KG1 (cell line): ENCODE results near the gene SRRM4.

Experiments
- DNase-seq: peaks from one replicate; lab custom pipeline; 2025; lab: John Stamatoyannopoulos, UW

The SRRM4 gene

DNA sequence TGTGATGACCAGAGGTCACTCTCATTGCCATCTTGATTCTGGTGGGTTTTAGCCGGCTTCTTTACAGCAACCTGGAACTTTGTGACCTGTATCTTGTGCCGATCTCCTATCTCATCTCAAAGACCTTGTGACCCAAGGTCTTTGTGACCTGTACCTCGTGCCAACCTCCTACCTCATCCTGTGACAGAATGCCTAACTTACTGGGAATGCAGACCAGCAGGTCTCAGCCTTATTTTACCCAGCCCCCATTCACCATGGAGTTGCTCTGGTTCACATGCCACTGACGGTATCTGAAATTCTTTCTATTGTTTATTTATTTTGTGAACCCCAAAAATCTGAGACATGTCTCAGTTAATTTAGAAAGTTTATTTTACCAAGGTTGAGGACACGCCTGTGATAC lies 189.9 kb downstream of the SRRM4 start:
- no peak for DNase-seq

DNA sequence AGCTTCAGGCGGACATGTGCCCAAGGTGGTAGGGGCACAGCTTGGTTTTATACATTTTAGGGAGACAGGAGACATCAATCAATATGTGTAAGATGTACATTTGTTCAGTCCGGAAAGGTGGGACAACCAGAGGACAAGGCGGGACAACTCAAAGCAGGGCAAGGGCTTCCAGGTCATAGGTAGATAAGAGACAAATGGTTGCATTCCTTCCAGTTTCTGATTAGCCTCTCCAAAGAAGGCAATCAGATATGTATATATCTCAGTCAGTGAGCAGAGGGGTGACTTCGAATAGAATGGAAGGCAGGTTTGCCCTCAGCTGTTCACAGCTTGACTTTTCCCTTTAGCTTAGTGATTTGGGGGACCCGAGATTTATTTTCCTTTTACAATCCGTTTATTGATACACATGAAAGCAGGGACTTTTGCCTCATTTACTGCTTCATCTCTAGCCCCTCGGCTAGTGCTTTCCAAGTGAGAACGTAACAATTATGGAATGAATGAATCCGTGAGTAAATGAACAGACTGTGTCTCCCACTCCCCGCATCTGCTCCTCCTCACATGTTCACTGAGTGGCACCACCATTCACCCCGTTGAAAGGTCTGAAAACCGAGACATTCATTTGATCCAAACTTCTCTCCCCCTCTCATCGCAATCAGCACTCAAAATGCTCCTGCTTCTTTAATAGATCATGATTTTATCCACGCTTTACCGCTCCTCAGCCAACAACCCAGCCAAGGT lies 190.5 kb downstream of the SRRM4 start:
- no peak for DNase-seq

DNA sequence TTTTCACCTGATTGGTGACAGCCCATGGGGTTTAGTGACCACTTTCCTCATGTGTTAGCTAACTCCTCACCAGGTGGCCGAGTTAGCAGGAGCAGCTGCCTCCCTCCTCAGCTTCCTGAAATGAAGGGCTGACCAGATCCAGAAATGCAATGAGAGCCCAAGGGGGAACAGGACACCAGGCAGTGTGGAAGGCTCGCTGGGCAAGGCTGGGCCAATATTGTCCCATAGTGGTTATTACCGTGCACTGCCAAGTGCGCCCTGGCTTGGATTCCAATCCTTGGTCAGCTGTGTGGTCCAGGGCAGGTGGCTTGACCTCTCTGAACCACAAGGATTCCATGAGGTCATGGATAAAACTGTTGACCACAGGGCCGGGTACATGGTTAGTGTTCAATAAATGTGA lies 193.7 kb downstream of the SRRM4 start:
- DNase-seq: no peak

GRCh38 chr12:119176267-119177055 lies 195.1 kb downstream of the SRRM4 start:
- DNase-seq: no peak

- DNase-seq: no peak
Measured at GRCh38 chr12:119177056-119177325, 195.7 kb downstream of the SRRM4 start.

- DNase-seq: no peak
Measured at GRCh38 chr12:119177724-119178380, 196.5 kb downstream of the SRRM4 start.

DNA sequence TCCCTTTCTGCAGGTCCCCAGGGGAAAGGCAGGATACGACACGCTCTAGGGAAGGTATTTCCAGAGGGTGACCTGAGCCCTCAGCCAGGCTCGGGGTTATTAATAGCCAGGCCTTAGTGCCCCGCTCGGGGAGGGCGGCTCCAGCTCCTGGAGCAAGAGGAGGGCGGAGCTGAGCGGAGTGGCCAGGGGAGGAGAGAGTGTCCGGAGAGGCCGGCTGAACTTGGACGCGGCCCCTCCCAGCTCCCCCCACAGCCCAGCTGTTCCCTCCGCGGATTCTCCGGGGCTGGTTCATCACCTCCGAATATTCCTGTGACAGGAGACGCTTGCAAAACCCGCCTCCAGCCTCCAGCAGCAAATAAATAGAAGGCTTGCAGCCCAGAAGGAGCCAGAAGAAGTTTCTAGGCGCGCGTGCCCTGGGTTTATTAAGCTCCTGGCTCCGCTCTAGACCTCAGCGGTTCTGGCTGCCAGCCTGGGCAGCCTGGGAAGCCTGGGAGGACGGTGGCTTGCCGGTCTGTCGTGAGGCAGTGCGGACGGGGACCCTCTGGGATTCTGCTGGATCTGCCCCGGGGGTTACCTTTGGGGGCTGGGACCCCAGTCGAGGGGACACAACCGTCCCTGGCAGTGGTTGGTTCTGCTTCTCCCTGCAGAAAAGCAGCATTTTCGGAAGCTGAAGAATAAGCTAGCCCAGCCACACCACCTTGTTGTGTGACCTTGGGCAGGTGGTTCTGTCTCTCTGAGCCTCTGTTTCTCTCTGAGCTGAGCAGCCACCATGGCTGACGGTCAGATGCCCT lies 197.4 kb downstream of the SRRM4 start, which contains the start of gene HSPB8:
Gene HSPB8, plus strand, starts transcription at position 388 of the 791 bp plus-strand sequence. Its CDS starts 382 bp downstream, at position 770.
- DNase-seq: no peak

GRCh38 chr12:119179335-119180021 lies 198.1 kb downstream of the SRRM4 start:
- no peak for DNase-seq

DNA sequence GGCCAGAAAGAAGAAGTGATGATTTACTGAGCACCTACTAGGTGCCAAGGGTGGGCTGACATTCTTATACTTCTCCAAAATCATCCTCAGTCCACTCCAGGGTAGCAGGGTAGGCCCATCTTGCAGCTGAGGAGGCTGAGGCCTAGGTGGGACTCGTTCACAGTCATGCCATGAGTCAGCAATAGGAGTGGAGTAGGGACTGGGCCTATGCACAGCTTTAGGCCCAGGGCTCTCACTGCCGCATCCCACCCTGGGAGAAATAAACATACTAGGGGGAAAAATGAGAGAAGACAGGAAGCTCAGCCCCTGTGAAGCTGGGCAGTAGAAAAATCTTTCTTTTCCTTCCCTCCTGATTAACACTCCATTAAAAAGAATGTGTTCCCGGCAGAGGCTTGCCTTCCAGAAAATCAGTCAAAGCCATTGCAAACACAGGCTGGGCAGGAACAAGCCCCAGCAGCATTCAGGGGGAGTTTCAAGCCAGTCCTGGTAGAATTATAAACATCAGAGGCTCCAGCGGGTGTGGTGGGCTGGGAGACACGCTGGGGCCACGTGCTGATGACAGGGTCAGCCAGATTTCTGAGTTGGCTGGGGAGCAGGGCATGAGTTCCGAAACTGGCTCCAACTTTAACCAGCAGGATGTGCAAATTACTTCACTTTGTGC lies 199.2 kb downstream of the SRRM4 start:
- DNase-seq: no peak

DNA sequence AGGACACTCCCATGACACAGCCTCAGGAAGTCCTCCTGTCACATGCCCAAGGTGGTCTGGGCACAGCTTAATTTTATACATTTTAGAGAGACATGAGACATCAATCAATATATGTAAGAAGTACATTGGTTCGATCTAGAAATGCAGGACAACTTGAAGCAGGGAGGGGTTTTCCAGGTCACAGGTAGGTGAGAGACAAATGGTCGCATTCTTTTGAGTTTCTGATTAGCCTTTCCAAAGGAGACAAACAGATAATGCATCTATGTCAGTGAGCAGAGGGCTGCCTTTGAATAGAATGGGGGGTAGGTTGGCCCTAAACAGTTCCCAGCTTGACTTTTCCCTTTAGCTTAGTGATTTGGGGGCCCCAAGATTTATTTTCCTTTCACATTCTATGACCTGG lies 199.9 kb downstream of the SRRM4 start:
- no peak for DNase-seq

DNA sequence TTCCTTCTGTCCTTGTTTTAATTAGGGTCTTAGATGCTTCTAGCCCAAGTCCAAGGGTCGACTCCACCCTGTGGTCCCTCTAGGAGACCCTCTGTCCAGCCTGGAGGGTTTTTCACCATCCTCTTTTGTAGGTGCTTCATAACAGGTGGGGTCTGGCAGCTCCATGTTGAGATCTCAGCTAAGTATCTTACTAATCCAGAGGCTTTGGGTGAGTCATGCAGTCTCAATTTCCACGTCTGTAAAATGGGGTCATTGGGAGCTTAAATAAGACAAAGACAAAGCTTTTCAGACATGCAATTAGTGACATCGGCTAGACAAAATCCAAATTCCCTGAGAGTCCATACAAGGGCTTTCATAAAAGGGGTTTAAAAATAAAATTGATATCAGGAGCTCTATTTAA lies 200.6 kb downstream of the SRRM4 start:
- DNase-seq: no peak

DNA sequence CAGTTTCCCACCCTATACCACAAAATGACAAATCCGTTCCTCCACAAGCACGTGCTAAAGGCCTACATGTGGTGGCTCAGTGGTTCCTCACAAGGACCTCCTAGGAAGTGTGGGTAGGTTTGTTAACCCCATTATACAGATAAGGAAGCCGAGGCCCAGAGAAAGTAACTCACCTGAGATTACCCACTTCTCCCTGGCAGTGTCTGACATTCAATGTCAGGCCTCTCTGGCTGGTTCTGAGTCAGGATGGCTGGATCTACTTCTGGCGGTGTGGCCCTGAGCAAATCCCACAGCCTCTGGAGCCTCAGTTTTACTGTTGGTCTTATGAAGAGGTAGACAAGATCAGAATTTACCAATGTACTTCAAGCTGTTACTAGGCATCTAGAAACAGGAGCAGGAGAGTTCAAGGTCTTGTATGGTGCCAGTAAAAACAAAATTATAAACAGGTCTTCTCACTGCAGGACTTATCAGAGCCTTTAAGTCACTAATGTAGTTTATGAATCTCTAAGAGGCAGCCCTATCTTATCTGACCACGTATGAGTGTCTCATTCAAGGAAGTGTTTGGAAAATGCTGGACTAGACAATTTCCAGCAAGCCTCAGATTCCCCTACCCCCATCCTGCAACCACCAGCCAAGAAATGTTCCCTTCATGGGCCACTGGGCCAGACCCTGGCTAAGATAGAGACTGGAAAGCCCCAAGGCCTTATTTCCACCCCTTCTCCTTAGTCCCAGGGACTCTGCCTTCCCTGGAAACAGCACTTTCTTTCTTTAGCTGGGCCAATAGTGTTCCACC lies 201.6 kb downstream of the SRRM4 start:
- DNase-seq: no peak

DNA sequence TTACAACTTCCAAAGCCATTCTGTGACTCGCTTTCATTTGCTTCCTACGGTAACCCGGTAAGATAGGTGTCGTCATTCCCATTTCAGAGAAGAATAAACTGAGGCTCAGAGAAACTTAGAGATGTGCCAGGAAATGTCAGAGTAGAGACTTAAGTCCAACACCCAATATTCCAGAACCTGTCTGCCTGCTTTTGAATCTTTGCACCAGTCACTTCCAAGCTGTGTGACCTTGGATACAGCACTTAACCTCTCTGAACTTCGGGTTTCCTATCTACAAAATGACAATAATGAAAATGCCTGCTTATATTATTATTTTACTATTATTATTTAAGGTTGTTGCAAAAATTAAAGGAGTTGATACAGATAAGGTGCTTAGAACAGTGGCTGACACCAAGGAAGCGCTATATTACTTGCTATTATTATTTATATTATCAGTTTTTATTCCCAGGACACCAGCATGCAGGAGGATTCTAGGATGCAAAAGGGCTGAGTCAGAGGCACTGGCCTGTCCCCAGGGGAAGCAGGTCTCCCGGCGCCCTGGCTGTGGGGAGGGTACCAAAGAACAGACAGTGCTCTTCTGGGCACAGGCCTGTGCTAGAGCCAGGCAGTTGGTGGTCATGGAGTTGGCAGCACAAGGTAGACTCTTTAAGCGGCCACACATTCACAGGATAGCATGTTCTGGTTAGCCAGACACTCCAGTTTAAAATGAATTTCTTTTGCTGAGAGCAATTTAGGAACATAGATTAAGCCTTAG lies 202.8 kb downstream of the SRRM4 start:
- DNase-seq: no peak

DNA sequence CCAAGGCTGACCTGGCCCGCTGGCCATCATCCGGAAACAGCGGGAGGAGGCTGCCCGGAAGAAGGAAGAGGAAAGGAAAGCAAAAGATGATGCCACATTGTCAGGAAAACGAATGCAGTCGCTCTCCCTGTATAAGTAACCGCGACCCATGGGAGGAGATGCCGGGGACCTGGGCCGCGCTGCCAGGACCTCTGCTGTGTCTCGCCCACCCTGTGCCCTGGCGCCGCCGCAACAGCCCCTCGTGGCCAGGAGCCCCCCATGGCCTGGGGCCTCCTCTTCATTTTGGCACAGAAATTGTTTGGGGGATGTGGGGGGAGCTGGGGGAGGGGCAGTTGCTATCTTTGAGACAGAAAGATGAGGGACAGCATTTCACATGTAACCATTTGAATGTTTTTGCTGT lies 213.9 kb downstream of the SRRM4 start:
- DNase-seq: no peak

DNA sequence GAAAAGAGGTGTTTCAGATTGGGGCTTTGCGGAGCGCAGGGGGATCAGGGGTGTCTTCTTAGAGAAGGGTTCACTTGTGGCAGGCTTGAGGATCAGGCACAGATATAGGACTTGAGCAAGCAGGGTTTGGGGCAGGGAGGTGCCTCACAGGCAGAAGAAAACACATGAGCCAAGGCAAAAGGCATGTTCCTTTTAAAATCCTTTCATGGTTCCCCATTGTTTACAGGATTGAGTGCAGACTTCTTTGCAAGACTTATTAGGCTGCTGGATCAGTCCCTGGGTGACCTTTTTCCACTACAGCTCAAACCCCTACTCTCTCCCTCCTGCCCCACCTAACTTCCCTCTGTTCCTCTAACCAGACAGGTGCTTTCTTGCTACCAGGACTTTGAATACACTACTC lies 217.1 kb downstream of the SRRM4 start:
- no peak for DNase-seq

DNA sequence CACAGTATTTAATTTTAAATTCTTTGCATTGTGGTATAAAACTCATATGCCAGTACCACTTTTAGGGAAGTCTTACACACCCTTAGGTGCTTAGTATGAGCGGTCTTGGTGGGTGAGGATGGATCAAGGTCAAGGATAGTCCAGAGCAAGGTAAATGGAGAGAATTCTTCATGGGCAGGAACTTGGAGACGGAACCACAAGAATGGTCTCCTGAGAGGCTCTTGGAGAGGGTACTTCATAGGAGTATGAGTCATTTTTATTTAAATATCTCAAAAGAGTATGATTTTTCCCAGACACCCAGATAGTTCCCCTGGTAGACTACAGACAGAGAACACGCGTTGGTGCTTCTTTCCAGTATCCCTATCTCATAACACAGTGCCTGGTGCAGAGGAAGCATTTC lies 219.3 kb downstream of the SRRM4 start:
- DNase-seq: no peak

DNA sequence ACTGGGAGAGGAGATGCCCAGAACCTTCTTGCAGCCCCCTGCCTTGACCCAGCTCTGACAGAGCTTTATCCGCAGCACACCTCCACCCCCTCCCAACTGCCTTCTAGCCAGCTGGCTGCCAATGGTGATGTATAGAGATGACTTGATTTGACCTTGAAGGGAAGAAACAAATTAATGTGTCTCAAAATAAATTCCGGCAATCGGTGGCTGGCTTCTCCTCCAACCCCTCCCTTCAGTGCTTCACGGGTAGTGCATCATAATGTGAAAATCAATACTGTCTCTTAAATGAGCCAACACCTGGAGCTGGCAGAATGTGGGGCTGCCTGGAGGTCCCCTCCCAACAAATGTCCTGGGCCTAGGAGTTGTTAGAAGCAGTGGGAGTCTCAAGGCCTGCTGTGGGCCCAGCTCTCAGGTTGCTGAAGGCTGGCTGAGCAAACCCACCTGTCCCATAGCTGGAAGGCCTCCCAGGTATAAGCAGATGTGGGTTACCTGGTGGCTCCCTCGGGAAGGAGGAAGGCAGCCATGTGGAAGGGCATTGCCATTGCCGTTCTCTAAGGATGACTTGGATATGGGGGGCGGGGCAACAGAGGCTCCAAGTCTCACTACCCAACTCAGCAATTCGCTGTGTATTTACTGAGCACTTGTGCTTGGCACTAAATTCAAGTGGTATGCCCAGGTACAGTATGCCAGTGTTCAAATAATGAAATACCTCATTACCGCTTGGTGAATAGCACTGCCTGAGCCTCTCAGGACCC lies 220.6 kb downstream of the SRRM4 start:
- DNase-seq: no peak

DNA sequence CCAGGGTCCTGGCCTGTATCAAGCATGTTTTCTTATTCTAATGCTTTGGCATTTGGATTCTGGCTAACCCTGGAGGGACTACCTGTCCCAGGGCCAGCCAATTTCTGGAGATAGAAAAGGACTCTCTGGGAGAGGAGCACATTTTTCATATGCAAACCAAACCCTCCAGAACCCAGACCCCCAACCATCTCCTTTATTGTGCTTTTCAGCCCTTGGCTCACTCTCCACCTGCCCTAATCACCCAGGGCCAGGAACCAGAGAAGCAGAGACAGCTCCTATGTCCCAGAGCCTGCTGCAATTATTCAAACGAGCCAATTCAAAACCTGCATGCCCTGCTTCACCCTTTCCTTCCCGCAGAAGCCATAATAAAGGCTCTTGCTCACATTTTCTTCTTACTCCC lies 221.2 kb downstream of the SRRM4 start:
- no peak for DNase-seq

DNA sequence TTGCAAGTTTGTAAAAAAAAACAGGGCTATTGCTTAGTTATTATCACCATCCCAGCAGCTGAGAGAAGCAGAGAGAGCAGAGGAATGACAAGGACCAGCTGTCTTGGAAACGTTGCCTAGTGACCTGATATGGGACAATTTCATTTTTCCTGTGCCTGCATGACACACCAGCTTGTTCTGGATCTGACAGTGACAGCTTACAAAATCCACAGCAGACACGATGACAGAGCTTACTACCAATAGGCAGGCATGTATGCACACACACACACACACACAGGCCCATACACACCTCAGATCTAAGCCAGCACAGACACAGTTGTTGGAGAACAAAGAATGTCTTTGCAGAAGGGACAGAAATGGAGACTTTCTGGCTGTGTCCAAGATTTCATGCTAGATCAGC lies 222.8 kb downstream of the SRRM4 start:
- DNase-seq: no peak
